Transverse colon (tissue), 4 donors: ENCODE measurements around the gene RCAN2. TPM values are rescaled to one million over a fixed set of nuclear protein-coding genes. Genes with fewer than 3 reads are reported as not detected.
A peak's percentile ranks its signal among the peaks of the same experiment; 100 is the strongest.

Source experiments
- DNase-seq: peaks from one replicate; pipeline ENCODE4 v3.0.0-alpha.2; 2019
- H3K27ac ChIP-seq, 4 donors: fragments of 200-600 bp; sonication (generic); 2 replicates each; pipeline ENCODE4 v1.5.1; 2016 to 2018; ENCODE audit warnings: inconsistent platforms in 4 of 4
- H3K27me3 ChIP-seq: fragments of 200-600 bp; sonication (generic); 2 replicates; pipeline ENCODE4 v1.5.1; 2017; ENCODE audit warnings: inconsistent platforms
- H3K36me3 ChIP-seq, 4 donors: fragments of 200-600 bp; sonication (generic); 2 replicates each; pipeline ENCODE4 v1.5.1; 2017 to 2019; ENCODE audit warnings: inconsistent platforms in 4 of 4
- H3K4me1 ChIP-seq, 4 donors: fragments of 200-600 bp; sonication (generic); 2 replicates each; pipeline ENCODE4 v1.5.1; 2017 to 2020; ENCODE audit warnings: inconsistent platforms in 4 of 4
- H3K4me3 ChIP-seq, 4 donors: fragments of 200-600 bp; sonication (generic); 1 replicate in 1 of 4; 2 replicates in 3 of 4; pipeline versions ENCODE4 v1.5.1 to v1.6.1; 2017 to 2019; ENCODE audit warnings: inconsistent platforms in 4 of 4
- H3K9me3 ChIP-seq, 2 donors: fragments of 200-600 bp; sonication (generic); 2 replicates each; pipeline ENCODE4 v1.5.1; 2017 to 2019; ENCODE audit warnings: inconsistent platforms in 2 of 2
- CTCF ChIP-seq, 5 experiments: fragments of 200-600 bp in 3 of 5; fragments of 450-650 bp in 2 of 5; sonication (generic) in 3 of 5; IDR thresholded peaks; 1 replicate in 2 of 5; 2 replicates in 3 of 5; pipeline ENCODE4 v1.5.1; 2016 to 2017; ENCODE audit warnings: antibody characterized with exemption in 5 of 5, inconsistent platforms in 3 of 5, mild to moderate bottlenecking in 2 of 5, moderate library complexity in 1 of 5
- EP300 ChIP-seq: sonication (generic); formaldehyde crosslinking; IDR thresholded peaks from one replicate; pipeline ENCODE4 v1.6.1; 2017; ENCODE audit warnings: antibody characterized with exemption, low read depth
- POLR2A ChIP-seq: fragments of 450-650 bp; IDR thresholded peaks from one replicate; pipeline ENCODE4 v1.6.1; 2016; ENCODE audit warnings: antibody characterized with exemption, mild to moderate bottlenecking, moderate library complexity
- POLR2AphosphoS5 ChIP-seq, 3 donors: sonication (generic); formaldehyde crosslinking; IDR thresholded peaks; one replicate each; pipeline ENCODE4 v1.6.1; 2016; ENCODE audit warnings: antibody characterized with exemption in 3 of 3
- WGBS, 2 donors: methylation state at CpG; one replicate each; pipeline ENCODE4 v1.1.5; 2018; ENCODE audit warnings: low coverage in 1 of 2; 5-methylcytosine and 5-hydroxymethylcytosine counted together
- in situ Hi-C, 4 donors: fragments of 200-750 bp; cut with MboI; loops; one replicate each; pipeline versions ENCODE4 v1.15.0 to v1.15.1; 2017; ENCODE audit warnings: low sequenced_read_pairs in 3 of 4, low pct_ligation_motif_present in 1 of 4, low pct_unique_long_range_greater_than_20kb in 1 of 4
- intact Hi-C: fragments of 100-400 bp; cut with DNase I; formaldehyde crosslinking; loops from one replicate; pipeline ENCODE4 v1.15.1; 2023; ENCODE audit warnings: low total_unique reads
- total RNA-seq, 4 donors: library from RNA; depleted of rRNA; stranded (reverse); fragments of >200 nt; gene quantifications; one replicate each; pipeline ENCODE4 v1.1.0, GENCODE V29; 2016

The RCAN2 gene
- total RNA-seq, 4 donors from 2014 or later: 1.9 to 9.5 (median 7.5) TPM

GRCh38 chr6:46440641-46441040, 50.6 kb downstream of the RCAN2 start:
- H3K27ac ChIP-seq: peak overlapping the region in 1 of 4 donors; percentile 1
- WGBS, 2 donors: 10 to 18% methylated on average over 1 of the region's 1 CpG

GRCh38 chr6:46440141-46440540, 51.1 kb downstream of the RCAN2 start:
- 42 to 62% methylated on average over 2 of the region's 2 CpGs for WGBS, 2 donors
- H3K27me3 ChIP-seq: no peaks in the 10 kb centered on the region
- H3K36me3 ChIP-seq: no peaks in the 10 kb centered on the region
- H3K4me1 ChIP-seq: peaks cover 0 to 21% (median 0%) of the 10 kb centered on the region in 4 donors
- H3K27ac ChIP-seq: peak overlapping the region in 1 of 4 donors; percentile 1
- no peak for DNase-seq
- H3K4me3 ChIP-seq: no peak overlapping the region
- intact Hi-C loops: no loop called here
- H3K9me3 ChIP-seq: peaks cover 0 to 1% of the 10 kb centered on the region in 2 donors
- no peak for TF ChIP-seq POLR2AphosphoS5 (IDR thresholded peaks at IDR 0.05)
- TF ChIP-seq EP300: no peak
- no peak for TF ChIP-seq CTCF (IDR thresholded peaks at IDR 0.05)
- TF ChIP-seq POLR2A: no peak
- in situ Hi-C loops: no loop called here

More at GRCh38 chr6:46440641-46441040, 50.6 kb downstream of the RCAN2 start:
- no peak for TF ChIP-seq CTCF (IDR thresholded peaks at IDR 0.05)
- TF ChIP-seq EP300: no peak
- no peak for TF ChIP-seq POLR2A
- no peak overlapping the region for H3K4me3 ChIP-seq
- in situ Hi-C loops: no loop called here
- no peaks in the 10 kb centered on the region for H3K36me3 ChIP-seq
- H3K4me1 ChIP-seq: peaks cover 0 to 21% (median 0%) of the 10 kb centered on the region in 4 donors
- intact Hi-C loops: no loop called here
- no peak for DNase-seq
- no peaks in the 10 kb centered on the region for H3K27me3 ChIP-seq
- peaks cover 3 to 6% of the 10 kb centered on the region in 2 donors for H3K9me3 ChIP-seq

- no peaks in the 10 kb centered on the region for H3K36me3 ChIP-seq
- DNase-seq: no peak
- no peaks in the 10 kb centered on the region for H3K27me3 ChIP-seq
- H3K4me3 ChIP-seq: no peak overlapping the region
- in situ Hi-C loops: no loop called here
- intact Hi-C loops: no loop called here
- peaks cover 0 to 21% (median 0%) of the 10 kb centered on the region in 4 donors for H3K4me1 ChIP-seq
- peak overlapping the region in 1 of 4 donors; percentile 14 for H3K27ac ChIP-seq
- H3K9me3 ChIP-seq: no peaks in the 10 kb centered on the region
- TF ChIP-seq POLR2AphosphoS5 (IDR thresholded peaks at IDR 0.05): no peak
- TF ChIP-seq EP300: no peak
- no peak for TF ChIP-seq POLR2A
- no peak for TF ChIP-seq CTCF (IDR thresholded peaks at IDR 0.05)
- 91 to 94% methylated on average over 4 of the region's 4 CpGs for WGBS, 2 donors
These were observed 53.0 kb downstream of the RCAN2 start for GRCh38 chr6:46438245-46438644.

- no peaks in the 10 kb centered on the region for H3K27me3 ChIP-seq
- H3K27ac ChIP-seq: peak overlapping the region in 1 of 4 donors; percentile 14
- in situ Hi-C loops: no loop called here
- peaks cover 0 to 21% (median 0%) of the 10 kb centered on the region in 4 donors for H3K4me1 ChIP-seq
- intact Hi-C loops: no loop called here
- DNase-seq: no peak
- H3K36me3 ChIP-seq: no peaks in the 10 kb centered on the region
- H3K4me3 ChIP-seq: no peak overlapping the region
- TF ChIP-seq CTCF (IDR thresholded peaks at IDR 0.05) (no peak), POLR2AphosphoS5 (IDR thresholded peaks at IDR 0.05) (no peak), POLR2A (no peak), EP300 (no peak)
- H3K9me3 ChIP-seq: no peaks in the 10 kb centered on the region
These were observed 53.5 kb downstream of the RCAN2 start for GRCh38 chr6:46437671-46438221.
